ENCODE measurements around the gene TOX2.
A peak's percentile ranks its signal among the peaks of the same experiment; 100 is the strongest.

TOX2 gene

DNA sequence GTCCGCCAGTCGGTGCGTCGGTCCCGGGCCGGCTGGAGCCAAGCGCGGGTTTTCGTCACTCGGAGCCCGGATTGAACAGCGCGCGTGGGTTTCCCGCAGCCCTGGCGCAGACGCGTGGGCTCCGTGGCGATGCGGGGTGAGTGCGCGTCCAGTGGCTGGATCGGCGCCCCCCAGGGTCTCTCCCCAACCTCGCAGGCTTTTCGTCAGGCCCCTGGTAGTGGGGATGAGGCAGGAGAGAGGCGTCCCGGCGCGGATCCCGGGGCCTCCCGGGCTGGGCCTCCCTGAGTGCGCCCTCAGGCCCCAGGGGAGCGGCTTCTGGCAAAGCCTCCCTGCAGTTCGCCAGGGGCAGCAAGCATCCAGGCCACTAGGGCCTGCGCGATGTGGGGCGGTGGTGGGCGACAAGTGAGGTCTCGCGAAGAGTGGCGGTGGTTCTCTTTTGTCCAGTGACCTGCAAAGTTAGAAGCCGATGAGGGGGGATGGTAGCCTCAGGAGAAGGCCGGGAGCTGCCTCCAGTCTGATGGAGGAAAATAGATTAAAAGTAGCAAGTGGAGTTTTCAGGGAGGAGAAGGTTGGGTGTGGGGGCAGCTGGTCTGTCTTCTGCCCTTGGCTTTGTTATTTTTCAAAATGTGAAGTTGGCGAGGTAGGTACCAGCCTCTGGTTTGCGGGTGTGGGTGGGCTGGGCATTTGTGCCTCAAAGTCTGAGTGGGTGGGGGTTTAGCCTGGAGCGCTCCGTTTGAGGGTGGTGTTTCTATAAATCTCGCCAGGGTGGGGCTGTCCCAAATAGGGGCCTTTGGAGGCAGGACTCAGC, 1.6 kb downstream of the TOX2 start:
- DNase-seq (ENCODE audit: low spot score), result no peak

GRCh38 chr20:43916881-43917371, 2.3 kb downstream of the TOX2 start:
- DNase-seq (ENCODE audit: low spot score), result no peak

- no peak for DNase-seq (ENCODE audit: low spot score)
Measured at GRCh38 chr20:43917380-43917779, 2.7 kb downstream of the TOX2 start.

DNA sequence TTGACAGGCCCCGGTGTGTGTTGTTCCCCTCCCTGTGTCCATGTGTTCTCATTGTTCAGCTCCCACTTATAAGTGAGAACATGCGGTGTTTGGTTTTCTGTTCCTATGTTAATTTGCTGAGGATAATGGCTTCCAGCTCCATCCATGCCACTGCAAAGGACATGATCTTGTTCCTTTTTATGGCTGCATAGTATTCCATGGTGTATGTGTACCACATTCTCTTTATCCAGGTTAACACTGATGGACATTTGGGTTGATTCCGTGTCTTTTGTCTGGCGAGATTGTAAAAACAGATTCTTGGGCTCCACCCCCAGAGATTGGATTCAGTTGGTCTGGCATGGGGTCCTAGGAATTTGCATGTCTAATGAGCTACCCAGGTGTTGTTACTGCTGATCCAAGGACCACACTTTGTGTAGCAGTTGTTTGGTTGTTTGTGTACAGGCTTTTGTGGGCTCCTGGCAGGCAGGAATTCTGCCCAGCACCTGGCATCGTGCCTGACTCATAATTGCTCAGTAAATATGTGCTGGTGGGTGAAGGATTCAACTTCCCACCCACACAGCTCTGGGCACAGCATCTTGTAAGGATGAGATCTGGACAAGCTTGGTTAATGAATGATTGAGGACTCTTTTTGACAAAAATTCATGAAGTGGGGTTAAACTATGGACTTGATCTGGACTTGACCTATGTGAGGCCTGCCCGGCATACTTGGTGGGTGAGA, 5.2 kb downstream of the TOX2 start:
- DNase-seq (ENCODE audit: low spot score), result no peak

DNA sequence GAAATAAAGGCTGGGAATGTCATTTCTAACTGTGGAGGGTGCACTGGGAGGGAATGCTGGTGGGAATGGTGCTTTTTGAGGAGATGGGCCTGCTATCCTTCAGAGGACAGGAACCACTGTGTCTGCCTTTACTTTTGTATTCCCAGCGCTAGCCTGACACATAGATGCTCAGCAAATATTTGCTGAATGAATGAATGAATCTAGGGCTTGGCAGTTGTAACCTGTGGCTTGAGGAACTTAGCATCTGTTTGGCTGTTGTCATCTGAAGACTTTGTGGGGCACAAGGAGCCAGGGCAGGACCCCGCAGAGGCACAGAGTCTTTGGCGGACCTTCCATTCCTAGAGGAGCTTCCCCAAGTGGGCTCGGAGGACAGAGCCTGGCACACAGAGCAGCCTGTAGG, 6.1 kb downstream of the TOX2 start:
- no peak for DNase-seq (ENCODE audit: low spot score)

- no peak for DNase-seq (ENCODE audit: low spot score)
Measured at GRCh38 chr20:43921227-43921780, 6.7 kb downstream of the TOX2 start.

- no peak for DNase-seq (ENCODE audit: low spot score)
Measured at GRCh38 chr20:43922614-43923013, 8.0 kb downstream of the TOX2 start.

DNA sequence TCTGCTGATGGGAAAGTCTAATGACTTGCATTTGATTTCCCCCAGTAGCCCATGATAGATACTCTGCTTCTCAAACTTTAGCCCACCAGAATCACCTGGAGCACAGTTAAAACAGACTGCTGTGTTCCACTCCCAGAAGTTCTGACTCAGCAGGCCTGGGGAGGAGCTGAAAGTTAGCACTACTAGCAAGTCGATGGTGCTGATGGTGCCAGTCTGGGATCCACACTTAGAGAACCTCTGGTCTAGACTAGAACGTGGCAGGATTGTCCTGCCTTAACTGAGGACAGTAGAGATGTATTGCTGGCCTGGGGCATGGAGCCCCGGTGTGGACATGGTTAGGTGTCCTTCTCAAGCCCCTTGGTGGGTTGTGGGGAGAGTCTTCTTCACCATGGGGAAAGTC, 8.7 kb downstream of the TOX2 start:
- DNase-seq (ENCODE audit: low spot score), result no peak

DNA sequence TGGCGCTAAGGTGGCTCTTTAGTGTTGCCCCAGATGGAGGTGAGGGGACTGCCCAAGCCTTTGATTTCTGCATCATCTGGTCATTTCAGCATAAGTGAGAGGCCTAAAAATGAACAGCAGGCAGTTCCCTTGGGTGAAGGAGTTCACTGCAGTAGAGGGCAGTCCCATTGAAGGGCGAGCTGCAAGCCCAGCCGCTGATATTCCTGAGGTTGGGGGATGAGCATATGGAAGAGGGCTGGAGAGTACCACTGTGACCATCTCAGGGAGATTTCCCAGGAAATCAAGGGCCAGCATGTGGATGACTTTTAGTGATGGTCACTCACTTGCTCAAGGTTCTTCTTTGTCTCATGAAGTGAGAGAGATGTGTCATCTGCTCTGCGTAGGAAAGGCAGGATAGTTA, 9.3 kb downstream of the TOX2 start:
- no peak for DNase-seq (ENCODE audit: low spot score)

DNA sequence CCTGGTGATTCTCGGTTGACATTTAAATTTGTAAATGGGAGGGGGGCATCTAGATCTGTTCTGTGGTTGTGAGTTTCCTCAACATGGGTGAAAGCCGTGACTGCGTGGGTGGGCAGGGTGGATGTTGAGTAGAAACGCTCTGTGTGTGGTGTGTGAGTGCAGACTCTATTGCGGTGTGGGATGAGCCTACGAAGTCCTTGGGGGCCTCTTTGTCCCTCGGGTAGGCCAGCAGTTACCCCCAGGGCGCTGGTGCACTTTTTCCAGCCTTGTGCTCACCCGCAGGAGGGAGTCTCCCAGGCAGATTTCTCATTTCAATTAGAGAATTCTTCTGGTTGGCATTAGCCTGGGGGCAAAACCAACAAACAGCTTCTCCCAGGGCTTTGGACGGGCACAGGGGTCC, 10.6 kb downstream of the TOX2 start:
- DNase-seq (ENCODE audit: low spot score), result peak; percentile 13

- DNase-seq (ENCODE audit: low spot score), result no peak
Measured at GRCh38 chr20:43925801-43926200, 11.1 kb downstream of the TOX2 start.

DNA sequence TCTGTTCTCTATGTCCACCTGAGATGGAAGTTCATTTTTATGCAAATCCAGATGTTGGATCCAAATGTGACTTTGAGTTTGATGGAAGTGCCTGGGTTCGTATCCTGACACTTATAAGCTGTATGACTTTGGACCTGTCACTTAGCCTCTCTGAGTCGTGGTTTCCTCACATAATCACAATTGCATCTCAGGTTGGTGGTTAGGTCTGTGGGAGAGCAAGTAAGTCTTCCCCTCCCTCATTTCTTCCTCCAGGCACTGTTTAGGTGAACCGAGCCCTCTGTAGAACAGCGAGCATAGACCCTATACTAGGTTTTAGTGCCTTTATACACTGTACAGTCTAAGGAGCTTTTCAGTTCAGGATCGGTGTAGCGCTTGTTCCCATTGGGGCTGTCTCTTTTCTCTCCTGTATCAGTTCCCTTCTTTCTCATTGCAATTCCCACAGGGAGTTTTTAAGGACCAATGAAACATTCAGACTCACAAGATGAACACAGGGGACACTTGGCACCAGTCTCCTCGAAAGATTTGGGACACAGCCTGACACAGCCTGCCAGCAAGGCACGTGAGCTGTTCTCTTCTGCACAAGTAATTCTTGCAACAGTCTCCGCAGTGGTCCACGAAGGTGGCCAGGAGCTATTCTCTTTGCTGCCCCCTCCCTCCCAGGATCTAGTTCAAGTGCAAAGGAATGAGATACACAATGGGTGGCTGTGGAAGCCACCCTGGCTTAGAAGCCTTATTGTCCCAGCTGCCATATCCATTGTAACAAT, 11.8 kb downstream of the TOX2 start:
- no peak for DNase-seq (ENCODE audit: low spot score)

DNA sequence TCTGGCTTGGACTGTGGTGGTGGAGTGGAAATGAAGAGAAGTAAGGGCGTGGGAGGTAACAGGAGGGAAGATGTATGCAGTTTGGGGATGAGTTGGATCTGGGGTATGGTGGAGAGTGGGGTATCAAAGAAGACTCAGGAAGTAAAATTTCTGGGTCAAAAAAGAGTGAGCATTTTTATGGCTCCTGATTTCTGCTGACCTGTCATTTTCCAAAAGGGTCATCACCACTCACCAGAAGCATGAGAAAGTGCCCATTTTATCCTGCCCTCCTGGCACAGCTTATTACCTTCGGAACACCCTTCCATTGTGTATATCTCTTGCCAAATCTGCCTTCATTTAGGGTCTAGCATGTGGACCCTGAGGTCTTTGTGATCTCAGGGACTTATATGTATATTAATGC, 17.3 kb downstream of the TOX2 start:
- DNase-seq (ENCODE audit: low spot score), result no peak

- no peak for DNase-seq (ENCODE audit: low spot score)
Measured at GRCh38 chr20:43934833-43935232, 20.2 kb downstream of the TOX2 start.

GRCh38 chr20:43936104-43936770, 21.6 kb downstream of the TOX2 start:
- no peak for DNase-seq (ENCODE audit: low spot score)

- DNase-seq (ENCODE audit: low spot score), result no peak
Measured at GRCh38 chr20:43936805-43937204, 22.2 kb downstream of the TOX2 start.

DNA sequence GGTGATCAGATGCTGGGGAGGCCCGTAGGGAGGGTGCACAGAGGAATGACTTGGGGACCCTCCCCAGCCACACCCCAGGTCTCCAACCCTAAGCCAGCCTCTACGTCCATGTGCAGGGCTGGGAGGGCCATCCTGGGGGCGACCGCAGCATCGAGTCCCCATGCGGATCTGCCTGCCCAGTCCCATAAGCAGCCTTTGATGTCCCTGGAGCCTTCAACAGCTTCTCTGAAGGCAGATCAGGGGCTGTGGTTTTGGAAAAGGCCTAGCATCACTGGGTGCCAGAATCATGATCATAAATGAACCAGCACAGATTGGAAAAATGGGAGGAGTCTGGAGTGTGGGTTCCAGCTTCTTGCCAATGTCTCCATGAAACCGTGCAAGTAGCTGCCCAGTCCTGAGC, 22.9 kb downstream of the TOX2 start:
- DNase-seq (ENCODE audit: low spot score), result no peak

DNA sequence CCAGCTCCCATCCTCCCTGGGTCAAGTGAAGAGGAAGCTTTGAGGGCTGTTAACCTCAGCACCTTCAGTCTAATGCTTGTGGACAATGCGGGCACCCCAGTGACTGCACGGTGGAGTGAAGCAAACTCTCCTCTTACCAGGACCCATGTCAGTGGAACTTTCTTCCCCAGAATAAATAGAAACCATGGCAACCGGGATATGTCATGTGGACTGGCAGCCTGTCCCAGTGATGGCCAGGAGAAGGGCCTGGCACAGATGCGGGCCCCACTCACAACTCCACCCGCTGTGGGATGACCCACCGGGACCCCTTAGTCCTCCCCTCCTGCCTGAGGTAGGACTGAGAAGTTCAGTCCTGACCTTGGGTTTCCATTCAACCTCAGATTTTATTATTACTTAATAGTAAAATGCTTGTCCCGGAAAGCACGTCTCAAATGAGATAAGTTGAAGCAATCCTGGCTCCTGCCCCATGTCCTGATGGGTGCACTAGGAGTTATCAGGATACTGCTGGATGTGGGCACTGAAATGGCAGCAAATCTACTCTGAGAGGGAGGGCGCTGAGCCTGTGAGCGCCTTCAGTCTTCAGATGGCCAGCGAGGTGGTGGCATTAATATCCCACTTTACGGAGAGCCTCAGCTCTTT, 23.5 kb downstream of the TOX2 start:
- DNase-seq (ENCODE audit: low spot score), result no peak

DNA sequence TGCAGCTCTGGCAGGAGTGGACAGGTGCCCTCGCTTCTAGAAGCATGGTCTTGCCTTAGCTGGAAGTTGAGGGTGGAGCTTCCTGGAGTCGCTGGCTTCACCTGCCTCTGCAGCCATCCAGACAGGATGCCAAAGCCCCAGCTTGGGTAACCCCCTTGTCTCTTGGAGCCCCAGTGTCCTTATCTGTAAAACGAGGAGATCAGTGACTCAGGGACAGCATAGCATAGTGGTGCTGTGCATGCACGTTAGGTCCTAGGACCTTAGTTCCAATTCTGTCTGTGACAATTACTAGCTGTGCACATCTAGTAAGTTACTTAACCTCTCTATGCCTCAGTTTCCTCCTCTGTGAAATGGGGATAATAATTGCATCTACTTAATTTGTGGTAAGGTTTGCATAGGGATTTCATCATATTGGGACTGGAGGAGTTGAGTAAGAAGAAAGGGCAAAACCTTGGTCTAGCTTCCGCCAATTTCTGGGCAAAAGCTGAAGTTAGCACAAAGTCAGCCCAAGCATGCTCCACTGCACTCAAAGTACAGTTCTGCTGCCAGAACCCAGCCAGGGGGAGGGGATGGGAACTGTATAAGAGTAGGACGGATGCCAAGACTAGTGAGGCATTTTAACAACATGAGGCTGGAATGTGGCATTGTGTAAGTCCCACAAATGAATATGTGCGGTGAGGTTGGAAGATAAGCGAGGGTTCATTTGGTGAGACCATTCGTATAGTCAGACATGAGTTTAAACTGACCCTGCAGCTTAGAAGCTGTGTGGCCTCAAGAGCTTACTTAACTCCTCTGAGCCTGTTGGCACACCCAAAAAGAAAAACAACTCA, 24.5 kb downstream of the TOX2 start:
- DNase-seq (ENCODE audit: low spot score), result no peak

DNA sequence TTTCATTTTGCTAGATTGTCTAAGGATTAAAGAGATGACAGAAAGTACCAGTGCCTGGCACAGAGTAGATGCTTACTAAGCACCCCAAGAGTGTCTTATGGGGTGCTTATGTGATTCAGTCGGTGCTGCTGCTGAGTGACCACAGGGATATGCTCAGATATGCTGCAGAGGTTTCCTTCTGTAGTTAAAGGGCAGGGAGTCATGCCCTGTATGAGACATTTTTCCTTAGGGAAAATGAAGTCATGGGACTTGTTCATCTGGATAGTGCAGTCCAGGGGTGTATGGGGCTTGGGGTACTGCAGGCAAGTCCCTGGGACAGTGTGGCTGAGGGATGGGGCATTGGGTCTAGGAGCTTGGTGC, 25.1 kb downstream of the TOX2 start:
- no peak for DNase-seq (ENCODE audit: low spot score)
